K562 (cell line): ENCODE measurements around the gene ACBD6. TPM values are rescaled to one million over a fixed set of nuclear protein-coding genes. Genes with fewer than 3 reads are reported as not detected.

Experiments
- ATAC-seq: fragments of 200-7000 bp; cut with Tn5 transposase; 3 replicates; pipeline ENCODE4 v1.9.1; 2020; ENCODE audit warnings: moderate library complexity
- BruUV-seq: library from RNA; stranded (reverse); fragments of 400-500 nt; replicated peaks from 2 replicates; lab custom pipeline; 2021; lab: Mats Ljungman, UMichigan
- CTCF ChIA-PET: fragments of 300-600 bp; formaldehyde crosslinking; extraction: SDS; loops from one replicate; lab custom pipeline; 2021; ENCODE audit warnings: low intra/inter-chr PET ratio; lab: Yijun Ruan, JAX
- POLR2A ChIA-PET: fragments of 300-600, 350-650 bp; sonication (Branson Sonifier 250); formaldehyde crosslinking; extraction: SDS; loops from one replicate; lab custom pipeline; 2021; ENCODE audit warnings: antibody characterized with exemption, inconsistent platforms; lab: Yijun Ruan, JAX
- DNase-seq, 4 experiments: peaks; one replicate each; pipeline versions ENCODE4 v3.0.0 to v3.0.0-alpha.2; 2011 to 2018; ENCODE audit warnings: low spot score in 3 of 4, mixed read lengths in 3 of 4; ENCODE audit errors: extremely low read depth in 1 of 4
- FAIRE-seq: peaks from 2 replicates; lab custom pipeline; 2011; peaks lifted over from hg19 to GRCh38; lab: Jason Lieb, UNC
- H2AFZ ChIP-seq: 2 replicates; pipeline ENCODE4 v1.6.0; 2011; ENCODE audit warnings: low read depth, low read length, control low read depth, inconsistent platforms
- H3K27ac ChIP-seq: fragments of 200-600 bp; 3 replicates; pipeline ENCODE4 v1.8.0; 2011; ENCODE audit warnings: low read depth, mild to moderate bottlenecking, control low read depth, inconsistent platforms, low read length, moderate library complexity, mixed read lengths; ENCODE audit errors: extremely low read depth
- H3K27me3 ChIP-seq, 2 experiments: fragments of 300-600 bp in 1 of 2; 2 replicates in 1 of 2; 3 replicates in 1 of 2; pipeline versions ENCODE4 v1.6.0 to v1.8.0; 2011; ENCODE audit warnings: inconsistent platforms in 2 of 2, low read length in 2 of 2, mild to moderate bottlenecking in 1 of 2, mixed read lengths in 1 of 2, moderate library complexity in 1 of 2; ENCODE audit not compliant: control insufficient read depth in 2 of 2, insufficient read depth in 2 of 2
- H3K36me3 ChIP-seq: fragments of 300-600 bp; 3 replicates; pipeline ENCODE4 v1.8.0; 2011; ENCODE audit warnings: mild to moderate bottlenecking, low read length, inconsistent platforms; ENCODE audit not compliant: control insufficient read depth, insufficient read depth
- H3K4me1 ChIP-seq, 2 experiments: fragments of 200-600 bp in 1 of 2; replicated peaks in 1 of 2; 2 replicates in 1 of 2; 3 replicates in 1 of 2; pipeline versions ENCODE4 v1.5.1 to v1.8.0; 2011; ENCODE audit warnings: inconsistent platforms in 2 of 2, low read length in 2 of 2, mild to moderate bottlenecking in 1 of 2, mixed read lengths in 1 of 2, moderate library complexity in 1 of 2; ENCODE audit not compliant: control insufficient read depth in 2 of 2, insufficient read depth in 2 of 2
- H3K4me2 ChIP-seq: 2 replicates; pipeline ENCODE4 v1.6.1; 2011; ENCODE audit warnings: low read length, control low read depth, inconsistent platforms, mixed read lengths; ENCODE audit not compliant: insufficient read depth
- H3K4me3 ChIP-seq: fragments of 200-600 bp; sonication (generic), shearing (Covaris generic); 2 replicates; pipeline ENCODE4 v1.5.1; 2016; ENCODE audit warnings: control low read depth, inconsistent platforms
- H3K79me2 ChIP-seq: fragments of 200-600 bp; 3 replicates; pipeline ENCODE4 v1.8.0; 2011; ENCODE audit warnings: low read length, inconsistent platforms; ENCODE audit not compliant: control insufficient read depth, insufficient read depth
- H3K9ac ChIP-seq, 2 experiments: 2 replicates each; pipeline versions ENCODE4 v1.6.0 to v1.6.1; 2011; ENCODE audit warnings: low read depth in 2 of 2, low read length in 2 of 2, control low read depth in 1 of 2, inconsistent platforms in 1 of 2, mild to moderate bottlenecking in 1 of 2, mixed read lengths in 1 of 2; ENCODE audit not compliant: insufficient read depth in 1 of 2
- H3K9me1 ChIP-seq: one replicate; pipeline ENCODE4 v1.6.0; 2011; ENCODE audit warnings: inconsistent platforms, mild to moderate bottlenecking, low read length, moderate library complexity; ENCODE audit not compliant: control insufficient read depth, insufficient read depth
- H3K9me3 ChIP-seq: replicated peaks from 2 replicates; pipeline ENCODE4 v1.5.1; 2011; ENCODE audit warnings: low read depth, low read length, inconsistent platforms; ENCODE audit not compliant: control insufficient read depth, insufficient read depth
- H4K20me1 ChIP-seq: replicated peaks from 2 replicates; pipeline ENCODE4 v1.6.1; 2011; ENCODE audit warnings: low read length, inconsistent platforms, mixed read lengths; ENCODE audit not compliant: control insufficient read depth, insufficient read depth
- ERF ChIP-seq: fragments of 450-650 bp; formaldehyde crosslinking; IDR thresholded peaks from 2 replicates; pipeline ENCODE4 v1.4.0; 2020; ENCODE audit warnings: mild to moderate bottlenecking, mixed read lengths
- FIP1L1 ChIP-seq: fragments of 200-400 bp; formaldehyde crosslinking; IDR thresholded peaks from 2 replicates; pipeline ENCODE4 v1.6.1; 2018; ENCODE audit warnings: mild to moderate bottlenecking, low read depth, low read length; ENCODE audit not compliant: poor library complexity, severe bottlenecking
- NR1H2 ChIP-seq: sonication (generic); formaldehyde crosslinking; IDR thresholded peaks from 2 replicates; pipeline ENCODE4 v1.4.0; 2020; ENCODE audit warnings: mild to moderate bottlenecking, missing genetic modification reagents
- NR2C2 ChIP-seq, 2 experiments: fragments of 200-800 bp in 1 of 2; sonication (Bioruptor generic) in 1 of 2; sonication (generic) in 1 of 2; formaldehyde crosslinking in 1 of 2; IDR thresholded peaks; 2 replicates each; pipeline versions ENCODE4 v1.6.1 to v1.8.0; 2016 to 2022; ENCODE audit warnings: mild to moderate bottlenecking in 1 of 2, missing compliant biosample characterization in 1 of 2, missing genetic modification characterization in 1 of 2, missing genetic modification reagents in 1 of 2
- POLR2B ChIP-seq: fragments of 450-650 bp; IDR thresholded peaks from 2 replicates; pipeline ENCODE4 v1.6.1; 2018; ENCODE audit warnings: low read depth; ENCODE audit not compliant: partially characterized antibody
- PTRF ChIP-seq: fragments of 450-650 bp; IDR thresholded peaks from 2 replicates; pipeline ENCODE4 v1.6.1; 2016; ENCODE audit warnings: mild to moderate bottlenecking, missing genetic modification characterization, missing compliant biosample characterization
- SMARCE1 ChIP-seq: fragments of 450-650 bp; IDR thresholded peaks from 2 replicates; pipeline ENCODE4 v1.7.1; 2016; ENCODE audit warnings: mild to moderate bottlenecking
- TAF7 ChIP-seq: fragments of 450-650 bp; IDR thresholded peaks from 2 replicates; pipeline ENCODE4 v1.6.1; 2016; ENCODE audit warnings: missing genetic modification characterization, missing compliant biosample characterization
- TSC22D4 ChIP-seq: fragments of 450-650 bp; IDR thresholded peaks from 2 replicates; pipeline ENCODE4 v1.6.1; 2016; ENCODE audit warnings: missing genetic modification characterization, missing biosample characterization, control low read depth
- ZSCAN32 ChIP-seq: fragments of 450-650 bp; formaldehyde crosslinking; IDR thresholded peaks from 2 replicates; pipeline ENCODE4 v1.4.0; 2020; ENCODE audit warnings: mild to moderate bottlenecking, moderate library complexity
- WGBS: fragments of 100-300 bp; shearing (Covaris generic); methylation state at CpG from one replicate; pipeline ENCODE4 v1.1.6; 2016; ENCODE audit warnings: low coverage, mixed read lengths; ENCODE audit not compliant: insufficient coverage; ENCODE audit errors: missing lambda C conversion rate; 5-methylcytosine and 5-hydroxymethylcytosine counted together
- in situ Hi-C: fragments of 300-500 bp; cut with MboI; formaldehyde crosslinking; loops from 4 replicates; pipeline ENCODE4 v1.15.0; 2018; ENCODE audit warnings: inconsistent platforms, mixed read lengths
- intact Hi-C: fragments of 100-400 bp; cut with micrococcal nuclease; formaldehyde crosslinking; loops from 2 replicates; pipeline ENCODE4 v1.14.2; 2022
- polyA plus RNA-seq, 8 experiments: library from polyadenylated mRNA; depleted of rRNA in 4 of 8; stranded (reverse) in 5 of 8; unstranded in 3 of 8; fragments of >200 nt; fragmentation: Nextera tagmentation in 2 of 8; fragmentation: Illumina TruSeq in 1 of 8; extraction: Ambion mirVana in 2 of 8; extraction: Trizol in 1 of 8; gene quantifications; 2 replicates each; pipeline versions ENCODE4 v1.2.1 to v1.2.3, GENCODE V29; 2011 to 2014; ENCODE audit warnings: inconsistent platforms in 1 of 8, missing spikeins in 1 of 8
- total RNA-seq, 7 experiments: library from RNA; depleted of rRNA in 6 of 7; stranded (reverse); fragments of >200 nt in 6 of 7; fragmentation: Illumina TruSeq in 2 of 7; extraction: Trizol in 2 of 7; gene quantifications; 2 replicates each; pipeline versions ENCODE4 v1.2.1 to v1.2.3, GENCODE V29; 2011 to 2021; ENCODE audit warnings: low replicate concordance in 1 of 7
- TF ChIP-seq, protein P1 (sequence below): fragments of 250-450 bp; sonication (Bioruptor Pico); IDR thresholded peaks from 2 replicates; pipeline ENCODE4 v1.4.0; 2020

ACBD6 gene
- total and polyA plus RNA-seq, 9 of the 15 experiments (the other 6 are each of a cell fraction or from before 2014, with no cell fraction given) = 16.9 to 107 (median 77.7) TPM

- Histone ChIP-seq H3K27ac (no peak overlapping the region), H4K20me1 (no peaks in the 10 kb centered on the region), H3K79me2 (peaks cover 40% of the 10 kb centered on the region), H3K27me3 (no peaks in the 10 kb centered on the region), H3K36me3 (no peaks in the 10 kb centered on the region), H3K9me3 (peaks cover 8% of the 10 kb centered on the region), H2AFZ (no peak overlapping the region), H3K4me3 (no peak overlapping the region), H3K9me1 (no peaks in the 10 kb centered on the region), H3K4me2 (no peak overlapping the region), H3K9ac (no peak overlapping the region), H3K4me1 (no peaks in the 10 kb centered on the region)
- TF ChIP-seq TAF7 (no peak), SMARCE1 (no peak), PTRF (tag) (no peak), POLR2B (no peak), ERF (CRISPR knock-in tag) (no peak), NR1H2 (CRISPR knock-in tag) (no peak), TSC22D4 (tag) (no peak), FIP1L1 (no peak), NR2C2 (CRISPR knock-in tag; IDR thresholded peaks at IDR 0.05) (no peak), NR2C2 (tag; IDR thresholded peaks at IDR 0.05) (no peak), ZSCAN32 (CRISPR knock-in tag) (no peak)
- TF ChIP-seq, protein P1, sequence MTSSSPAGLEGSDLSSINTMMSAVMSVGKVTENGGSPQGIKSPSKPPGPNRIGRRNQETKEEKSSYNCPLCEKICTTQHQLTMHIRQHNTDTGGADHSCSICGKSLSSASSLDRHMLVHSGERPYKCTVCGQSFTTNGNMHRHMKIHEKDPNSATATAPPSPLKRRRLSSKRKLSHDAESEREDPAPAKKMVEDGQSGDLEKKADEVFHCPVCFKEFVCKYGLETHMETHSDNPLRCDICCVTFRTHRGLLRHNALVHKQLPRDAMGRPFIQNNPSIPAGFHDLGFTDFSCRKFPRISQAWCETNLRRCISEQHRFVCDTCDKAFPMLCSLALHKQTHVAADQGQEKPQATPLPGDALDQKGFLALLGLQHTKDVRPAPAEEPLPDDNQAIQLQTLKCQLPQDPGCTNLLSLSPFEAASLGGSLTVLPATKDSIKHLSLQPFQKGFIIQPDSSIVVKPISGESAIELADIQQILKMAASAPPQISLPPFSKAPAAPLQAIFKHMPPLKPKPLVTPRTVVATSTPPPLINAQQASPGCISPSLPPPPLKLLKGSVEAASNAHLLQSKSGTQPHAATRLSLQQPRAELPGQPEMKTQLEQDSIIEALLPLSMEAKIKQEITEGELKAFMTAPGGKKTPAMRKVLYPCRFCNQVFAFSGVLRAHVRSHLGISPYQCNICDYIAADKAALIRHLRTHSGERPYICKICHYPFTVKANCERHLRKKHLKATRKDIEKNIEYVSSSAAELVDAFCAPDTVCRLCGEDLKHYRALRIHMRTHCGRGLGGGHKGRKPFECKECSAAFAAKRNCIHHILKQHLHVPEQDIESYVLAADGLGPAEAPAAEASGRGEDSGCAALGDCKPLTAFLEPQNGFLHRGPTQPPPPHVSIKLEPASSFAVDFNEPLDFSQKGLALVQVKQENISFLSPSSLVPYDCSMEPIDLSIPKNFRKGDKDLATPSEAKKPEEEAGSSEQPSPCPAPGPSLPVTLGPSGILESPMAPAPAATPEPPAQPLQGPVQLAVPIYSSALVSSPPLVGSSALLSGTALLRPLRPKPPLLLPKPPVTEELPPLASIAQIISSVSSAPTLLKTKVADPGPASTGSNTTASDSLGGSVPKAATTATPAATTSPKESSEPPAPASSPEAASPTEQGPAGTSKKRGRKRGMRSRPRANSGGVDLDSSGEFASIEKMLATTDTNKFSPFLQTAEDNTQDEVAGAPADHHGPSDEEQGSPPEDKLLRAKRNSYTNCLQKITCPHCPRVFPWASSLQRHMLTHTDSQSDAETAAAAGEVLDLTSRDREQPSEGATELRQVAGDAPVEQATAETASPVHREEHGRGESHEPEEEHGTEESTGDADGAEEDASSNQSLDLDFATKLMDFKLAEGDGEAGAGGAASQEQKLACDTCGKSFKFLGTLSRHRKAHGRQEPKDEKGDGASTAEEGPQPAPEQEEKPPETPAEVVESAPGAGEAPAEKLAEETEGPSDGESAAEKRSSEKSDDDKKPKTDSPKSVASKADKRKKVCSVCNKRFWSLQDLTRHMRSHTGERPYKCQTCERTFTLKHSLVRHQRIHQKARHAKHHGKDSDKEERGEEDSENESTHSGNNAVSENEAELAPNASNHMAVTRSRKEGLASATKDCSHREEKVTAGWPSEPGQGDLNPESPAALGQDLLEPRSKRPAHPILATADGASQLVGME (CRISPR knock-in tag) = no peak
- intact Hi-C loops (no loop called here), in situ Hi-C loops (no loop called here)
- FAIRE-seq = no peak
- CTCF ChIA-PET = no interaction called here
- BruUV-seq = no TSS peak
- 64% methylated on average over 4 of the region's 4 CpGs for WGBS
- POLR2A ChIA-PET = no interaction called here
- ATAC-seq = no peak
- no peak for DNase-seq
These were observed 121.2 kb downstream of the ACBD6 start for GRCh38 chr1:180381184-180381580.
